H1 (cell line): ENCODE results near the gene MIPOL1. TPM values are rescaled to one million over a fixed set of nuclear protein-coding genes. Genes with fewer than 3 reads are reported as not detected.

Source experiments
- BRCA1 ChIP-seq: IDR thresholded peaks from 2 replicates; pipeline ENCODE4 v1.6.1; 2012; ENCODE audit warnings: low read depth, low read length, improper control_type of control experiment
- polyA plus RNA-seq, 7 experiments: library from polyadenylated mRNA; depleted of rRNA in 3 of 7; stranded (reverse) in 5 of 7; unstranded in 2 of 7; fragments of >200 nt in 5 of 7; fragments of 200-250 nt in 2 of 7; gene quantifications; 1 replicate in 5 of 7; 2 replicates in 1 of 7; 4 replicates in 1 of 7; pipeline versions ENCODE4 v1.2.1 to v1.2.3, GENCODE V29; 2011 to 2013; ENCODE audit warnings: missing spikeins in 2 of 7, mixed read lengths in 2 of 7
- total RNA-seq: library from RNA; stranded (reverse); fragmentation: NEBNext Ultra II Directional; extraction: Animal tissue kit (Norgen Biotek cat#: 25700); gene quantifications from 2 replicates; pipeline ENCODE4 v1.2.1, GENCODE V29; 2021
- TF ChIP-seq, protein P1 (sequence below): IDR thresholded peaks from 2 replicates; pipeline ENCODE4 v1.6.1; 2012; ENCODE audit warnings: low read length, inconsistent platforms
- TF ChIP-seq, protein P2 (sequence below), 3 experiments: IDR thresholded peaks; 1 replicate in 2 of 3; 2 replicates in 1 of 3; pipeline versions ENCODE4 v1.5.1 to v1.6.1; 2011; ENCODE audit warnings: low read length in 3 of 3, mild to moderate bottlenecking in 3 of 3, inconsistent platforms in 2 of 3, low read depth in 1 of 3, moderate library complexity in 1 of 3; ENCODE audit not compliant: insufficient read depth in 1 of 3; ENCODE audit errors: control extremely low read depth in 1 of 3

MIPOL1 gene
- total and polyA plus RNA-seq, 2 of the 8 experiments (the other 6 are each of a cell fraction or from before 2014, with no cell fraction given), result 2.8 to 23.9 TPM

DNA sequence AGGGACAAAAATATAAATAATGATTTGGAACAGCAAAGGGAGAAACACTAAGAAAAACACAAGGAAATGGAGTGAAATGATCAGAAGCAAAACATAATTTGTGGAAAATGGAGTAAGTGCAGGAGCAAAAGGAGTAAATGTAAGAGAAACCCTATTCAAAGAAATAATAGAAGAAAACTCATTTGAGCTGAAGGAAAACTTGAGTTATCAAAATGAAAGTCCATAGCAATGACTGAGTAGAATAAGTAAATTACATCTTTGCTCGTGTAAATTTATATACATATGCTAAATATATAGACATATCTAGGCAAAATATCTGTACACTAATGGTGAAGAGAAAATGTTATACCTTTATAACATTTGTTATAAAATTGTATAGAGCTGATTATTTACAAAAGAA lies 203.4 kb downstream of the MIPOL1 start (continued):
- TF ChIP-seq, protein P1, sequence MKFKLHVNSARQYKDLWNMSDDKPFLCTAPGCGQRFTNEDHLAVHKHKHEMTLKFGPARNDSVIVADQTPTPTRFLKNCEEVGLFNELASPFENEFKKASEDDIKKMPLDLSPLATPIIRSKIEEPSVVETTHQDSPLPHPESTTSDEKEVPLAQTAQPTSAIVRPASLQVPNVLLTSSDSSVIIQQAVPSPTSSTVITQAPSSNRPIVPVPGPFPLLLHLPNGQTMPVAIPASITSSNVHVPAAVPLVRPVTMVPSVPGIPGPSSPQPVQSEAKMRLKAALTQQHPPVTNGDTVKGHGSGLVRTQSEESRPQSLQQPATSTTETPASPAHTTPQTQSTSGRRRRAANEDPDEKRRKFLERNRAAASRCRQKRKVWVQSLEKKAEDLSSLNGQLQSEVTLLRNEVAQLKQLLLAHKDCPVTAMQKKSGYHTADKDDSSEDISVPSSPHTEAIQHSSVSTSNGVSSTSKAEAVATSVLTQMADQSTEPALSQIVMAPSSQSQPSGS, result no peak
- TF ChIP-seq, protein P2, sequence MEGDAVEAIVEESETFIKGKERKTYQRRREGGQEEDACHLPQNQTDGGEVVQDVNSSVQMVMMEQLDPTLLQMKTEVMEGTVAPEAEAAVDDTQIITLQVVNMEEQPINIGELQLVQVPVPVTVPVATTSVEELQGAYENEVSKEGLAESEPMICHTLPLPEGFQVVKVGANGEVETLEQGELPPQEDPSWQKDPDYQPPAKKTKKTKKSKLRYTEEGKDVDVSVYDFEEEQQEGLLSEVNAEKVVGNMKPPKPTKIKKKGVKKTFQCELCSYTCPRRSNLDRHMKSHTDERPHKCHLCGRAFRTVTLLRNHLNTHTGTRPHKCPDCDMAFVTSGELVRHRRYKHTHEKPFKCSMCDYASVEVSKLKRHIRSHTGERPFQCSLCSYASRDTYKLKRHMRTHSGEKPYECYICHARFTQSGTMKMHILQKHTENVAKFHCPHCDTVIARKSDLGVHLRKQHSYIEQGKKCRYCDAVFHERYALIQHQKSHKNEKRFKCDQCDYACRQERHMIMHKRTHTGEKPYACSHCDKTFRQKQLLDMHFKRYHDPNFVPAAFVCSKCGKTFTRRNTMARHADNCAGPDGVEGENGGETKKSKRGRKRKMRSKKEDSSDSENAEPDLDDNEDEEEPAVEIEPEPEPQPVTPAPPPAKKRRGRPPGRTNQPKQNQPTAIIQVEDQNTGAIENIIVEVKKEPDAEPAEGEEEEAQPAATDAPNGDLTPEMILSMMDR (IDR thresholded peaks at IDR 0.05; ENCODE audit: control extremely low read depth in 1 of 3, insufficient read depth in 1 of 3, low read depth in 1 of 3, low read length in 3 of 3), result no peak
- TF ChIP-seq BRCA1, result no peak
